PC-9 (cell line): ENCODE results near the gene TAS1R1. TPM values are rescaled to one million over a fixed set of nuclear protein-coding genes. Genes with fewer than 3 reads are reported as not detected.

Experiments used
- BruUV-seq: library from RNA; stranded (reverse); fragments of 400-500 nt; replicated peaks from 2 replicates; lab custom pipeline; 2021; lab: Mats Ljungman, UMichigan
- CTCF ChIA-PET: fragments of 300-600 bp; sonication (Branson Sonifier 250); formaldehyde crosslinking; loops from one replicate; lab custom pipeline; 2022; ENCODE audit warnings: antibody characterized with exemption; lab: Charles Lee
- POLR2A ChIA-PET: fragments of 300-600 bp; sonication (Branson Sonifier 250); formaldehyde crosslinking; loops from one replicate; lab custom pipeline; 2022; ENCODE audit warnings: antibody characterized with exemption; ENCODE audit not compliant: unreplicated experiment; lab: Charles Lee
- DNase-seq, 2 experiments: peaks; one replicate each; pipeline versions ENCODE4 v3.0.0 to v3.0.0-alpha.2; 2015 to 2022; ENCODE audit warnings: mixed read lengths in 1 of 2
- H2AFZ ChIP-seq: fragments of 200-600 bp; sonication (generic); 2 replicates; pipeline ENCODE4 v1.8.1; 2017; ENCODE audit warnings: antibody characterized with exemption
- H3F3A ChIP-seq: fragments of 200-600 bp; sonication (generic); 2 replicates; pipeline ENCODE4 v1.8.1; 2017; ENCODE audit warnings: antibody characterized with exemption, mild to moderate bottlenecking, low read depth; ENCODE audit not compliant: insufficient read depth
- H3K27ac ChIP-seq: fragments of 200-600 bp; sonication (generic); 2 replicates; pipeline ENCODE4 v1.6.1; 2016; ENCODE audit warnings: mixed run types
- H3K27me3 ChIP-seq: fragments of 200-600 bp; sonication (generic); 2 replicates; pipeline ENCODE4 v1.6.1; 2016; ENCODE audit warnings: low read depth, mixed run types; ENCODE audit not compliant: insufficient read depth
- H3K36me3 ChIP-seq: fragments of 200-600 bp; sonication (generic); 2 replicates; pipeline ENCODE4 v1.6.1; 2016; ENCODE audit warnings: low read depth, mixed run types
- H3K4me1 ChIP-seq: fragments of 200-600 bp; sonication (generic); replicated peaks from 2 replicates; pipeline ENCODE4 v1.6.1; 2016; ENCODE audit warnings: mixed run types; ENCODE audit not compliant: insufficient read depth
- H3K4me2 ChIP-seq: fragments of 200-600 bp; sonication (generic); 2 replicates; pipeline ENCODE4 v1.6.1; 2017; ENCODE audit warnings: mixed run types
- H3K4me3 ChIP-seq: fragments of 200-600 bp; sonication (generic); 2 replicates; pipeline ENCODE4 v1.6.1; 2016; ENCODE audit warnings: mixed run types
- H3K79me2 ChIP-seq: fragments of 200-600 bp; sonication (generic); 2 replicates; pipeline ENCODE4 v1.6.1; 2017; ENCODE audit warnings: low read depth, mixed run types
- H3K9me2 ChIP-seq: fragments of 200-600 bp; sonication (generic); 2 replicates; pipeline ENCODE4 v1.8.1; 2017; ENCODE audit warnings: mild to moderate bottlenecking; ENCODE audit not compliant: insufficient read depth
- H3K9me3 ChIP-seq: fragments of 200-600 bp; sonication (generic); 2 replicates; pipeline ENCODE4 v1.8.1; 2016; ENCODE audit warnings: low read depth; ENCODE audit not compliant: insufficient read depth
- H4K20me1 ChIP-seq: fragments of 200-600 bp; sonication (generic); 2 replicates; pipeline ENCODE4 v1.8.1; 2017; ENCODE audit not compliant: insufficient read depth
- EZH2 ChIP-seq: fragments of 200-600 bp; sonication (generic); IDR thresholded peaks from 2 replicates; pipeline ENCODE4 v1.8.0; 2017; ENCODE audit warnings: antibody characterized with exemption, low read depth
- intact Hi-C: fragments of 100-400 bp; cut with micrococcal nuclease; formaldehyde crosslinking; loops from one replicate; pipeline ENCODE4 v1.10.0; 2022; ENCODE audit not compliant: unreplicated experiment
- total RNA-seq: library from RNA; stranded (reverse); gene quantifications from 2 replicates; pipeline ENCODE4 v1.2.3, GENCODE V29; 2021
- TF ChIP-seq, protein P1 (sequence below): fragments of 200-600 bp; sonication (generic); conservative IDR thresholded peaks from 2 replicates; pipeline ENCODE4 v1.6.1; 2017; ENCODE audit warnings: mixed run types, antibody characterized with exemption, mild to moderate bottlenecking, moderate library complexity

The TAS1R1 gene
- total RNA-seq, 1 experiment from 2014 or later = not detected

DNA sequence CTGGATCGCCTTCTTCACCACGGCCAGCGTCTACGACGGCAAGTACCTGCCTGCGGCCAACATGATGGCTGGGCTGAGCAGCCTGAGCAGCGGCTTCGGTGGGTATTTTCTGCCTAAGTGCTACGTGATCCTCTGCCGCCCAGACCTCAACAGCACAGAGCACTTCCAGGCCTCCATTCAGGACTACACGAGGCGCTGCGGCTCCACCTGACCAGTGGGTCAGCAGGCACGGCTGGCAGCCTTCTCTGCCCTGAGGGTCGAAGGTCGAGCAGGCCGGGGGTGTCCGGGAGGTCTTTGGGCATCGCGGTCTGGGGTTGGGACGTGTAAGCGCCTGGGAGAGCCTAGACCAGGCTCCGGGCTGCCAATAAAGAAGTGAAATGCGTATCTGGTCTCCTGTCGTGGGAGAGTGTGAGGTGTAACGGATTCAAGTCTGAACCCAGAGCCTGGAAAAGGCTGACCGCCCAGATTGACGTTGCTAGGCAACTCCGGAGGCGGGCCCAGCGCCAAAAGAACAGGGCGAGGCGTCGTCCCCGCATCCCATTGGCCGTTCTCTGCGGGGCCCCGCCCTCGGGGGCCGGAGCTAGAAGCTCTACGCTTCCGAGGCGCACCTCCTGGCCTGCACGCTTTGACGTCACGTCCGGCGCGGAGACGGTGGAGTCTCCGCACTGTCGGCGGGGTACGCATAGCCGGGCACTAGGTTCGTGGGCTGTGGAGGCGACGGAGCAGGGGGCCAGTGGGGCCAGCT is 24.4 kb downstream of the TAS1R1 start, which contains the start of gene ZBTB48:
Gene ZBTB48, plus strand, starts transcription at position 621 of the 745 bp plus-strand sequence. CDS start 616 bp downstream, outside the sequence.
- Histone ChIP-seq H3K4me2 (peak within 1 kb of the TSS; percentile 90), H3K79me2 (peaks cover 11% of the 10 kb centered on the region), H3K4me3 (peak within 1 kb of the TSS; percentile 78), H2AFZ (peak within 1 kb of the TSS; percentile 86), H3K4me1 (peaks cover 8% of the 10 kb centered on the region), H4K20me1 (no peaks in the 10 kb centered on the region), H3K27me3 (no peaks in the 10 kb centered on the region), H3K9me3 (no peaks in the 10 kb centered on the region), H3F3A (no peaks in the 10 kb centered on the region), H3K9me2 (no peaks in the 10 kb centered on the region), H3K36me3 (no peaks in the 10 kb centered on the region), H3K27ac (no peak within 1 kb of the TSS)
- intact Hi-C loops = loop anchor here (1.0 kb wide), 1 partner anchor 46 kb away; no protein-coding TSS in a partner anchor
- peak; percentile 86 to 98 for DNase-seq
- CTCF ChIA-PET = interaction anchor here (0.5 to 0.7 kb wide), 4 partner anchors 10 to 116 kb away, joined by 3 to 10 read pairs (median 6); no protein-coding TSS in a partner anchor
- no peak for TF ChIP-seq EZH2
- TF ChIP-seq, protein P1, sequence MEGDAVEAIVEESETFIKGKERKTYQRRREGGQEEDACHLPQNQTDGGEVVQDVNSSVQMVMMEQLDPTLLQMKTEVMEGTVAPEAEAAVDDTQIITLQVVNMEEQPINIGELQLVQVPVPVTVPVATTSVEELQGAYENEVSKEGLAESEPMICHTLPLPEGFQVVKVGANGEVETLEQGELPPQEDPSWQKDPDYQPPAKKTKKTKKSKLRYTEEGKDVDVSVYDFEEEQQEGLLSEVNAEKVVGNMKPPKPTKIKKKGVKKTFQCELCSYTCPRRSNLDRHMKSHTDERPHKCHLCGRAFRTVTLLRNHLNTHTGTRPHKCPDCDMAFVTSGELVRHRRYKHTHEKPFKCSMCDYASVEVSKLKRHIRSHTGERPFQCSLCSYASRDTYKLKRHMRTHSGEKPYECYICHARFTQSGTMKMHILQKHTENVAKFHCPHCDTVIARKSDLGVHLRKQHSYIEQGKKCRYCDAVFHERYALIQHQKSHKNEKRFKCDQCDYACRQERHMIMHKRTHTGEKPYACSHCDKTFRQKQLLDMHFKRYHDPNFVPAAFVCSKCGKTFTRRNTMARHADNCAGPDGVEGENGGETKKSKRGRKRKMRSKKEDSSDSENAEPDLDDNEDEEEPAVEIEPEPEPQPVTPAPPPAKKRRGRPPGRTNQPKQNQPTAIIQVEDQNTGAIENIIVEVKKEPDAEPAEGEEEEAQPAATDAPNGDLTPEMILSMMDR = no peak
- no TSS peak for BruUV-seq
- POLR2A ChIA-PET = interaction anchor here (0.6 to 0.7 kb wide), 3 partner anchors 13 to 1175 kb away, joined by 3 to 18 read pairs (median 8); partner anchors contain the start of gene THAP3

DNA sequence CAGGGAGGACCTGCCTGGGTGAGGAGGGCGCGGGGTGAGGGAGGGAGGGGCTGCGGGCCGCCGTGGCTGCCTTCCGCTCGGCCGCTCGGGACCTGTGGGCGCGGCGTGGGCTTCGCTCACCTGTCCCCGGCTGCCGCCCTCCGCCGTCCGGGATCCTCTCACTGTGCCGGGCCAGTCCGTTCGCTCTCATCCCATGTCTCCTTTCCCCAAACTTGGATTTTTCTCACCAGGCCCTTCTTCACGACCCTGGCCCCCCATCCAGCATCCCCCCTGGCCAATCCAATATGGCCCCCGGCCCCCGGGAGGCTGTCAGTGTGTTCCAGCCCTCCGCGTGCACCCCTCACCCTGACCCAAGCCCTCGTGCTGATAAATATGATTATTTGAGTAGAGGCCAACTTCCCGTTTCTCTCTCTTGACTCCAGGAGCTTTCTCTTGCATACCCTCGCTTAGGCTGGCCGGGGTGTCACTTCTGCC is 25.0 kb downstream of the TAS1R1 start:
- Histone ChIP-seq H4K20me1 (no peaks in the 10 kb centered on the region), H3K9me2 (no peaks in the 10 kb centered on the region), H2AFZ (peak overlapping the region; percentile 86), H3K9me3 (no peaks in the 10 kb centered on the region), H3K4me3 (peak overlapping the region; percentile 78), H3K4me2 (peak overlapping the region; percentile 90), H3K79me2 (peaks cover 11% of the 10 kb centered on the region), H3F3A (no peaks in the 10 kb centered on the region), H3K36me3 (no peaks in the 10 kb centered on the region), H3K27ac (no peak overlapping the region), H3K27me3 (no peaks in the 10 kb centered on the region), H3K4me1 (peaks cover 8% of the 10 kb centered on the region)
- ChIA-PET CTCF (interaction anchor here (0.5 to 0.7 kb wide), 4 partner anchors 11 to 116 kb away, joined by 3 to 10 read pairs (median 6); no protein-coding TSS in a partner anchor), POLR2A (interaction anchor here (0.6 to 0.7 kb wide), 3 partner anchors 13 to 1176 kb away, joined by 3 to 8 read pairs (median 3); no protein-coding TSS in a partner anchor)
- intact Hi-C loops = no loop called here
- TF ChIP-seq, protein P1 = no peak
- TF ChIP-seq EZH2 = no peak
- TSS peak; percentile 45 for BruUV-seq
- DNase-seq = no peak

DNA sequence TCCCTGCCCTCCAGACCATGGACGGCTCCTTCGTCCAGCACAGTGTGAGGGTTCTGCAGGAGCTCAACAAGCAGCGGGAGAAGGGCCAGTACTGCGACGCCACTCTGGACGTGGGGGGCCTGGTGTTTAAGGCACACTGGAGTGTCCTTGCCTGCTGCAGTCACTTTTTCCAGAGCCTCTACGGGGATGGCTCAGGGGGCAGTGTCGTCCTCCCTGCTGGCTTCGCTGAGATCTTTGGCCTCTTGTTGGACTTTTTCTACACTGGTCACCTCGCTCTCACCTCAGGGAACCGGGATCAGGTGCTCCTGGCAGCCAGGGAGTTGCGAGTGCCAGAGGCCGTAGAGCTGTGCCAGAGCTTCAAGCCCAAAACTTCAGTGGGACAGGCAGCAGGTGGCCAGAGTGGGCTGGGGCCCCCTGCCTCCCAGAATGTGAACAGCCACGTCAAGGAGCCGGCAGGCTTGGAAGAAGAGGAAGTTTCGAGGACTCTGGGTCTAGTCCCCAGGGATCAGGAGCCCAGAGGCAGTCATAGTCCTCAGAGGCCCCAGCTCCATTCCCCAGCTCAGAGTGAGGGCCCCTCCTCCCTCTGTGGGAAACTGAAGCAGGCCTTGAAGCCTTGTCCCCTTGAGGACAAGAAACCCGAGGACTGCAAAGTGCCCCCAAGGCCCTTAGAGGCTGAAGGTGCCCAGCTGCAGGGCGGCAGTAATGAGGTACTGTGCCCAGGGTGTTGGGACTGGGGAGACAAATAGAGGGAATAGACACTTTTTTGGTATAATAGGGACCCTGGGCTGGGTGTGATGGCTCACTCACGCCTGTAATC is 25.7 kb downstream of the TAS1R1 start:
- CTCF ChIA-PET = no interaction called here
- no peaks in the 10 kb centered on the region for H3K9me2 ChIP-seq
- peak in 1 of 2 experiments; percentile 14 for DNase-seq
- no peaks in the 10 kb centered on the region for H3K27me3 ChIP-seq
- no peak overlapping the region for H3K27ac ChIP-seq
- H3K79me2 ChIP-seq = peaks cover 11% of the 10 kb centered on the region
- POLR2A ChIA-PET = interaction anchor here (0.6 kb wide), 1 partner anchor 15 kb away, joined by 3 read pairs; no protein-coding TSS in a partner anchor
- H3K4me1 ChIP-seq = peaks cover 8% of the 10 kb centered on the region
- H3K4me3 ChIP-seq = peak overlapping the region; percentile 78
- no peaks in the 10 kb centered on the region for H3K9me3 ChIP-seq
- no peak for TF ChIP-seq EZH2
- TF ChIP-seq, protein P1 = no peak; the same call in 1 of the 2 replicates
- intact Hi-C loops = no loop called here
- BruUV-seq = no TSS peak
- no peaks in the 10 kb centered on the region for H4K20me1 ChIP-seq
- H3K4me2 ChIP-seq = peak overlapping the region; percentile 90
- H2AFZ ChIP-seq = peak overlapping the region; percentile 86; the same call in 1 of the 2 replicates
- H3K36me3 ChIP-seq = no peaks in the 10 kb centered on the region
- H3F3A ChIP-seq = no peaks in the 10 kb centered on the region
